ENCODE data around the gene KLKB1. TPM values are rescaled to one million over a fixed set of nuclear protein-coding genes. Genes with fewer than 3 reads are reported as not detected.

KLKB1 gene
- polyA plus RNA-seq, 1 of the 3 experiments (the other 2 are of a cell fraction), result 0.12 TPM

DNA sequence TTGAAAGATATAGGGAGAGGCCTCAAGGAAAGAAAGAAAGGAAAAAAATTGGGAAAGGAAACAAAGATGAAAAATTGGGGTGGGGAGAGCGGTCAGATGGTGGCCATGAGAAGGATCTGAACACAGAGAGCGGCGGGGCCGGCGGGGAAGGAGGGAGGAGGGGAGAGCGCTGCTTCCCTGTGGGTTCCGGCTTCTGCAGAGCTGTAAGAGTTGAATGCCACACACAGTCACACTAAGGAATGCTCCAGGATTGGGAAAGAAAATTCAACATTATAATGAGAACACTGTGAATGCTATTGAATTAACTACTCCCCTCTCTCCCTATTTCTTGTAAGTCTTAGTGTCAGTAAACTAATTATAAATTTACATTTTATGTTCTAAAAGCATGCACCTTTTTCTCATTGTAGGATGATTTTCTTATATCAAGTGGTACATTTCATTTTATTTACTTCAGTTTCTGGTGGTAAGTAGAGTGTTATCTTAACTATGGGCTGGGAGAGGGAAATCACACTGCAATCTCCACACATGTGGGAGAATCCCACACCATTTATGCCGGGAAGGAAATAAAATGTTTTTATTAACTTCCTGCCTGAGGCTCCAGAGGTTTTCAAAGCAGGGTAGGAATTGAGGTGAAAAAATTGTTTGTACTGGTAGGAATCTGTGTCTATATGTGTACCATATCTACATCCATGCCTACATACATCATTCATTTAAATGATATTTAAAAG lies 39.6 kb downstream of the KLKB1 start:
- Histone ChIP-seq H4K20me1 (ENCODE audit: insufficient read depth) (no peaks in the 10 kb centered on the region), H3K4me3 (ENCODE audit: low read depth in 2 of 2, low read length in 1 of 2) (no peak overlapping the region), H3K9ac (no peak overlapping the region), H3K9me2 (no peaks in the 10 kb centered on the region), H3K4me1 (ENCODE audit: control insufficient read depth in 1 of 2, insufficient read depth in 2 of 2, low read depth in 1 of 2, low read length in 1 of 2) (no peaks in the 10 kb centered on the region), H3F3A (replicated peaks; ENCODE audit: insufficient read depth) (no peaks in the 10 kb centered on the region), H3K4me2 (no peak overlapping the region), H3K9me3 (no peaks in the 10 kb centered on the region), H3K36me3 (replicated peaks in 1 of 2; ENCODE audit: control insufficient read depth in 1 of 2, insufficient read depth in 2 of 2, low read length in 1 of 2) (no peaks in the 10 kb centered on the region), H3K27ac (ENCODE audit: low read depth in 2 of 2, low read length in 1 of 2) (no peak overlapping the region), H3K27me3 (ENCODE audit: insufficient read depth) (no peaks in the 10 kb centered on the region), H3K79me2 (ENCODE audit: insufficient read depth) (no peaks in the 10 kb centered on the region), H2AFZ (ENCODE audit: low read depth) (no peak overlapping the region)
- 49% methylated on average over 8 of the region's 8 CpGs for WGBS (ENCODE audit: low lambda C conversion rate)
- ChIA-PET CTCF (interaction anchor here (0.8 kb wide), 1 partner anchor 320 kb away, joined by 3 read pairs; no protein-coding TSS in a partner anchor), POLR2A (no interaction called here)
- TF ChIP-seq TCF12 (IDR thresholded peaks at IDR 0.05) (no peak), POLR2AphosphoS5 (IDR thresholded peaks at IDR 0.05; ENCODE audit: low read depth, low read length) (no peak)
- no peak for DNase-seq

GRCh38 chr4:186271081-186271678 lies 43.9 kb downstream of the KLKB1 start:
- Histone ChIP-seq H3K79me2 (ENCODE audit: insufficient read depth) (no peaks in the 10 kb centered on the region), H3F3A (replicated peaks; ENCODE audit: insufficient read depth) (no peaks in the 10 kb centered on the region), H3K27me3 (ENCODE audit: insufficient read depth) (0 out of 2 replicates have a peak, but pooled peaks cover 5% of the 10 kb centered on the region), H4K20me1 (ENCODE audit: insufficient read depth) (no peaks in the 10 kb centered on the region), H3K36me3 (replicated peaks in 1 of 2; ENCODE audit: control insufficient read depth in 1 of 2, insufficient read depth in 2 of 2, low read length in 1 of 2) (no peaks in the 10 kb centered on the region), H3K9me3 (no peaks in the 10 kb centered on the region), H3K4me2 (no peak overlapping the region), H3K27ac (ENCODE audit: low read depth in 2 of 2, low read length in 1 of 2) (no peak overlapping the region), H3K4me3 (ENCODE audit: low read depth in 2 of 2, low read length in 1 of 2) (no peak overlapping the region), H3K9me2 (no peaks in the 10 kb centered on the region), H2AFZ (ENCODE audit: low read depth) (no peak overlapping the region), H3K9ac (no peak overlapping the region), H3K4me1 (ENCODE audit: control insufficient read depth in 1 of 2, insufficient read depth in 2 of 2, low read depth in 1 of 2, low read length in 1 of 2) (no peaks in the 10 kb centered on the region)
- DNase-seq, result no peak
- POLR2A ChIA-PET, result no interaction called here
- CTCF ChIA-PET, result interaction anchor here (1.6 kb wide), 1 partner anchor 8 kb away, joined by 4 read pairs; no protein-coding TSS in a partner anchor
- WGBS (ENCODE audit: low lambda C conversion rate), result 23% methylated on average over 9 of the region's 9 CpGs
- TF ChIP-seq TEAD4 (IDR thresholded peaks at IDR 0.05; ENCODE audit: borderline replicate concordance, insufficient read depth), result no peak
- no peak for TF ChIP-seq REST (IDR thresholded peaks at IDR 0.05; ENCODE audit: low read depth, low read length)
- TF ChIP-seq PBX3 (IDR thresholded peaks at IDR 0.05), result no peak
- no peak for TF ChIP-seq RXRA (IDR thresholded peaks at IDR 0.05; ENCODE audit: borderline replicate concordance, low read depth)
- TF ChIP-seq EZH2phosphoT487 (IDR thresholded peaks at IDR 0.05; ENCODE audit: borderline replicate concordance, low read depth), result no peak
- no peak for TF ChIP-seq RFX5 (IDR thresholded peaks at IDR 0.05; ENCODE audit: low read length)
- no peak for TF ChIP-seq TAF1 (IDR thresholded peaks at IDR 0.05; ENCODE audit: borderline replicate concordance, low read depth, low read length)
- TF ChIP-seq ZBTB33 (IDR thresholded peaks at IDR 0.05; ENCODE audit: borderline replicate concordance, low read depth), result no peak
- TF ChIP-seq, protein P1, sequence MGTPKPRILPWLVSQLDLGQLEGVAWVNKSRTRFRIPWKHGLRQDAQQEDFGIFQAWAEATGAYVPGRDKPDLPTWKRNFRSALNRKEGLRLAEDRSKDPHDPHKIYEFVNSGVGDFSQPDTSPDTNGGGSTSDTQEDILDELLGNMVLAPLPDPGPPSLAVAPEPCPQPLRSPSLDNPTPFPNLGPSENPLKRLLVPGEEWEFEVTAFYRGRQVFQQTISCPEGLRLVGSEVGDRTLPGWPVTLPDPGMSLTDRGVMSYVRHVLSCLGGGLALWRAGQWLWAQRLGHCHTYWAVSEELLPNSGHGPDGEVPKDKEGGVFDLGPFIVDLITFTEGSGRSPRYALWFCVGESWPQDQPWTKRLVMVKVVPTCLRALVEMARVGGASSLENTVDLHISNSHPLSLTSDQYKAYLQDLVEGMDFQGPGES (IDR thresholded peaks at IDR 0.05; ENCODE audit: low read depth, low read length), result no peak
- TF ChIP-seq FOXM1 (IDR thresholded peaks at IDR 0.05; ENCODE audit: low read depth), result no peak
- TF ChIP-seq CHD2 (IDR thresholded peaks at IDR 0.05; ENCODE audit: low read length, partially characterized antibody), result no peak
- no peak for TF ChIP-seq ELF1 (IDR thresholded peaks at IDR 0.05)
- no peak for TF ChIP-seq FOSL2 (IDR thresholded peaks at IDR 0.05; ENCODE audit: borderline replicate concordance, low read depth)
- TF ChIP-seq USF1 (IDR thresholded peaks at IDR 0.05; ENCODE audit: borderline replicate concordance, low read depth), result no peak
- no peak for TF ChIP-seq FOXJ3 (CRISPR knock-in tag; IDR thresholded peaks at IDR 0.05)
- no peak for TF ChIP-seq RCOR1 (IDR thresholded peaks at IDR 0.05; ENCODE audit: low read length)

Data from SK-N-SH (cell line).